ENCODE measurements around the gene IST1. TPM values are rescaled to one million over a fixed set of nuclear protein-coding genes. Genes with fewer than 3 reads are reported as not detected.
"Not testable (repeated sequence)": the region's sequence is repeated elsewhere in the genome, so short reads cannot be mapped to it uniquely, and the experiment has no call there.

IST1 gene
- polyA plus RNA-seq, 4 donors: 235 to 313 (median 299) TPM

- no peak for DNase-seq (ENCODE audit: low read depth in 4 of 4, low spot score in 3 of 4)
Measured at GRCh38 chr16:71878911-71879310, 16.4 kb upstream of the IST1 start.

DNA sequence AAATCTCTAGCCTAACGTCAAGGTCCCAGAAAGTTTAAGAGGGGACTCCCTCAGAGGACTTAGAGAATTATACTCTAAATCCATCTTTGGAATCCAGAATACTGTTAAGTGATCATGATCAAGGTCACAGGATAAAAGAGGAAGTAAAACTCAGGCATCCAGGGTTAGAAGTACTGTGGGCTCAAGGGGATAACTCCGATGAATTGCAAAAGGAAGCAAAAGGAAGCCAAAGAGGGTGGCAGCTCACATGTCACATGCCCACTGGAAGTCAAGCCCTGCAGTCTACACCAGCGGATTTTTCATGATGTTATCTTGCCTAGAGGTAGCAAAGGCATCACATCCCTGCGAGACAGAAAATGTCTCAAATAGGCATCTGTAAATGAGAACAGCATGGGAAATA, 15.2 kb upstream of the IST1 start:
- DNase-seq (ENCODE audit: low read depth in 4 of 4, low spot score in 3 of 4): no peak

DNA sequence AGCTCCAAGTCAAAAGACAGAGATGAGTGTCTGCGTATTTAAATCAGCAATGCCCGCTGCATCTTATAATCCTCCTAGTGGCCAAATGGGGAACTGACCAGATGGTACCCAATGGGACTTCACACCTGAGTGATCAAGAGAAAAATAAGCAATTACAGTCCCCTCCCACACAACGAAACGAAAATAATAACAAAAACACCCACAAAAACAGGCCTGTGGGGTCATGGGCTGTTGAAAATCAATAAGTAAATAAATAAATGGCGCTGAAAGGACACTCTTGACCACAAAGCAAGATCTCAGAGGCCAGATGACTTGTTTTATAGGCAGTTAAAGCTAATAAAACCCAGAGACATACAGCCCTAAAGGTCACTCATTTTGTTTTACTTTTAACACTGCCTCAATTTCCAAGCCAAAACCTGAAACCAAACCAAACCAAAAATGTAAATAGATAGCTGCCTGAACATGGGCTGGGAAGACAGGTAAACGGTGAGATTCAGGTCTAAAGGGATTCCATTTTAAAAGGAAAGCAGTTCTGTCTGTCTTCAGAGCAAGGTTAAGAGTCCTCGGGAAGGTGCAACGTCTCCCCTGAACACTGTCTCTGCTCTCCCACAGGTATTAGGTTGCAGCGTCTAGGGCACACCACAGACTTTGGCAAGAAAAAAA, 12.7 kb upstream of the IST1 start:
- peak; percentile 56 to 80 (median 67) for DNase-seq (ENCODE audit: low read depth in 4 of 4, low spot score in 3 of 4)

DNA sequence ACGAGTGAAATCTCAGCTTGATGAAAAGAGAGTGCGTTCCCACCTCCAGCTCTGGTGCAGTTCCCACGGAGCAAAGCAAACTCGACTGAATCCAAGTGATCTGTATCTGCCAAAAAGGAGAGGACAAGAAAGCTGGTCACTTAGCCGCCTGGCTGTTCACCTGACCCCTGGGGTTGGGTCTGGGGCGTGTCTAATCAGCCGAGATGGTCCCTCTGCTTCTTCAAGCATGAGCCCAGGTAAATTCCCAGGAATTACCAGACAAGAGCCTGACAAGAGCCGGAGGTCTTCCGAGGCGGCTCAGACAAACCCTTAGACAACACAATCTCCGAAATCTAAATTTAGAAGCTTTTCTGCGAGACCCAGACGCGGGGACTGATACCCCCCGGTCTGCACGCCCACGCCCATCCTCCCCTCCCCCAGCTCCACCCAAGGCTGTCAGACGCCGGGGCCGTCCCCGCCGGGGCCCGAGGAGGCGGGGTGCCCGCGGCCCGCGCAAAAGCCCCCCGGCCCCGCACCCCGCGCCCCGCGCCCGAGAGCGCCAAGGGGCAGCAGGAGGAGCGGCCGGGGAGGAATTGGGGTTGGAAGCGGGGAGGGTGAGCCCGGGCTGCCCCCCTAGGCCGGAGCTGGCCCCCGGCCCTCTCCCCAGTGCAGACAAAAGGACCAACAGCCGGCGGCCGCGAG, 12.0 kb upstream of the IST1 start:
- DNase-seq (ENCODE audit: low read depth in 4 of 4, low spot score in 3 of 4): peak; percentile 27 to 34 (median 30)

DNA sequence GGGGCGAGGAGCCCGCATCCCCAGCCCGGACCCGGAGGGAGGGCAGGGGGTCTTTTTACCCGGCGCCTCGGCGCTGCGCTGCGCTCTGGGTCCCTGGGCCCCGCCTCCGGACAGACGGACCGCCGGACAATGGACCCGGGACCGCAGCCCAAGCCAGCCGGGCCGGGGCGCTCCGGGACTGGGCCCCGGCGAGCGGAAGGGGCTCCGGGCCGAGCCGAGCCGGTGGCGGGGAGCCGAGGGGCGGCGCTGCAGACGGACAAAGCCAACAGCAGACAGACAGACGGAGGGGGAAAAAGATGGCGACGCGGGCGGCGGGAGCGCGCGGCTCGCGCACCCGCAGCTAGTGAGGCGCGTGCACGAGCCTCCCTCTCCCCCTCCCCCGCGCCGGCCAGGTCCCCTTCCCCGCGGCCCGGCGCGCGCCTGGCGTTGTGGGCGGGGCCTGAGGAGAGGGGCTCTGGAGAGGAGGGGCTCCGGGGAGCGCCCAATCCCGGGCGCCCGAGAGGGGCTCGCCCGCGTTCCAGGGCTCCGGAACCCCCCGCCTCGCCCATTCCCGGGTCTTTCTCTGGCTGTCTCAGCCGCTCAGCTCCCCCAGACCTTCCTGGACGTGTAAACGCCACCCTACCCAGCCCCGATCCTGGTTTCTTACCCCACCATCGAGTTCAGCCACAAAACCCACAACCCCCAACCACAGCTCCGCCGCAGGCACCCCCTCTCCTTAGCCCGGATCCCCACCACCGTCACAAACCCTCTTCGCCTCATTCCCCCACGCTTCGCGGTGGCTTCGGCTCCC, 11.3 kb upstream of the IST1 start, which contains the start of gene ZNF821:
ZNF821 (minus strand) TSS at position 334 of the 790 bp plus-strand sequence. CDS start 4,236 bp downstream, outside the sequence.
- DNase-seq (ENCODE audit: low read depth in 4 of 4, low spot score in 3 of 4): peak; percentile 58 to 83 (median 81)

DNA sequence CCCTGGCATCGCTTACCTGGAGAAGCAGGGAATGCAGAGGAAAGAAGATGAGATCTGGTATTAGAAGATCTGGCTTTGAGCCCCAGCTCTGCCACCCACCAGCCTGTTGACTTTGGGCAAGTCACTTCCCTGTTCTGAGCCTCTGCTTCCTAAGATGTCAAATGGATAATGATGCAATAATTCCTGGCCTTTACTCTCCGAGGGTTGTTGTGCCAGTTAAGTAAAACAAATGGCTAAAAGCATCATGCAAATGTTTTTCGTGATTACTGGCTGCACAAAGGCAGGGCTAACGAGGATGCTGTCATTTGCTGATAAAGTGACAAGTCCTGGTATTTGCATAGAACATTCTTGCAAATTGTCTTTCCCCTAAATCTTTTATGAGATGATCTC, 10.1 kb upstream of the IST1 start:
- no peak for DNase-seq (ENCODE audit: low read depth in 4 of 4, low spot score in 3 of 4)

- DNase-seq (ENCODE audit: low read depth in 4 of 4, low spot score in 3 of 4): no peak
Measured at GRCh38 chr16:71889147-71889546, 6.2 kb upstream of the IST1 start.

DNA sequence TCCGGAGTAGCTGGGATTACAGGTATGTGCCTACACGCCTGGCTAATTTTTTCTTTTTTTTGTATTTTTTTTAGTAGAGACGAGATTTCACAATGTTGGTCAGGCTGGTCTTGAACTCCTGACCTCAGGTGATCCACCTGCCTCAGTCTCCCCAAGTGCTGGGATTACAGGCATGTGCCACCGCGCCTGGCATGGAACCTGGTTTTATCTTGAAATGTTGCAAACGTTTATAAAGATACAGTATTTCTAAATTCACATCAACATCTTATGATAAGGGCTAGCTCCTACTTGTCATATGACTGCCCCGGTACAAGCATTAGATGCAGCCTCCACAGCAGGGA, 1.5 kb upstream of the IST1 start:
- no peak for DNase-seq (ENCODE audit: low read depth in 4 of 4, low spot score in 3 of 4)

GRCh38 chr16:71894229-71894920, 956 bp upstream of the IST1 start:
- DNase-seq (ENCODE audit: low read depth in 4 of 4, low spot score in 3 of 4): peak; percentile 20 to 39 (median 32)

DNA sequence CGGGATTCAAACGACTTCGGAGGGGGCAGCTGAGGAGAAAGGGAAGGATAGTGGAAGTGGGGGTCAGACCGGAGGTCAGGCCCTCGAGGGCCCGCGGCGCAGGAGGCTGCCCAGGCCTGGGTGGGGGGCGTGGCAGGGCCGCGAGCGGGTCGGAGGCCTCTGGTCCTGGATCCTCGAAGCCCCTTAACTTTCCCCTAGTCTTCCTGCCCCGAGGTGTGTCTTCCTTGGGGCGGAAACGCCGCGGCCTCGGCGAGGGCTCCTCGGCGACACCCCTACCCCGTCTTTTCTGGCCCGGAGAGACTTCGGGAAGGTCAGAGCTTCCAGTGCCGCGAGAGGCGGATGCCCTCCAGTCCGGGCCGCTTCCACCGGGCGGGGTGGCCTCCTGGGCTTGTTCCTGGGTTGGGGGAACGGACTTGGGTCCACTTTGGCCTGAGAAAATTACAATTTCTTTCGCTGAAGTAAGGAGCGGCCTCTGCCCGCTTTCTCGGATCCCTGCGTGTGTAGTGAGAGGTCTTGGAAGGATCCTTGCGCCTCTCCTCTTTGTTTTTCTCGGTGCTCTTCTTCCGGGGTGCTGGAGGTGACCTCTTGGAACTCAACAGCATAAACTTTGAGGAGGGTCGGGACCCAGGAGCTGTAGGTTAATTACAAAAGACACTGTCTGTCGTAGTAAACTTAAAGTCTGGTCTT, 491 bp downstream of the IST1 start:
- DNase-seq (ENCODE audit: low read depth in 4 of 4, low spot score in 3 of 4): peak in 3 of 4 donors; percentile 10 to 29 (median 15)

DNA sequence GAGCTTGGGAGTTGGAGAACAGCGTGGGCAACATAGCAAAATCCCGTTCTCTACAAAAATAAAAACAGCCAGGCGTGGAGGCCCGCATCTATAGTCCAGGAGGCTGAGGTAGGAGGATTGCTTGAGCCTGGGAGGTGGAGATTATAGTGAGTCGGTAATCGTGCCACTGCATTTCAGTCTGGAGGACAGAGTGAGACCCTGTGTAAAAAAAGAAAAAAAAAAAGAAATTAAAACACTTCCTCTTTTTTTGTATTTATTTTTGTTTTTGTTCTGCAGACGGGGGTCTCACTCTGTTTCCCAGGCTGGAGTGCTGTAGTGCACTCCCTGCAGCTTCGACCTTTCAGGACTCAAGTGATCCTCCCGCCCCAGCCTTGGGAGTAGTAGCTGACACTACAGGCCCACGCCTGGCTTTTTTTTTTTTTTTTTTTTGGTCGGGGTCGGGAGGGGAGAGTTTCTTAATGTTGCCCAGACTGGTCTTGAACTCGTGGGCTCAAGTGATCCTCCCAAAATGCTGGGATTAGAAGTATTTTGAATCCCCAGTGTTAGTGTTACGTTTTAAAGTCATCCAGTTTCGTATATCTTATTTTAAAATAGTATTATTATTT, 1.5 kb downstream of the IST1 start:
- no peak for DNase-seq (ENCODE audit: low read depth in 4 of 4, low spot score in 3 of 4)

DNA sequence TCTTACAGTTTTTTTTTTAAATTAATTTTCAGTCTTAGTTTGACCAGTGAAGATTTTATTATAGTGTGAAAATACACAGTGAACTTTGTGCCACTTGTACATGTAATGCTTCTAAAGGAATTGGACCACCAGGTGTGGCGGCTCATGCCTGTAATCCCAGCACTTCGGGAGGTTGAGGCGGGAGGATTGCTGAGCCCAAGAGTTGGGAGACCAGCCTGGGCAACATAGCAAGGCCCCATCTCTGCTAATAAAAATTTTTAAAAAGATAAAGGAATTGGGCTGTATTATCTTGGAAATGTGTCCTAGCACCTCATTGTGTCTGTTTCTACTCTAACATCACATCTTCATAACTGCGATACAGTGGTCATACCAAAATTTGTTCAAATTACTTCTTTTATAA, 3.8 kb downstream of the IST1 start:
- DNase-seq (ENCODE audit: low read depth in 4 of 4, low spot score in 3 of 4): no peak

DNA sequence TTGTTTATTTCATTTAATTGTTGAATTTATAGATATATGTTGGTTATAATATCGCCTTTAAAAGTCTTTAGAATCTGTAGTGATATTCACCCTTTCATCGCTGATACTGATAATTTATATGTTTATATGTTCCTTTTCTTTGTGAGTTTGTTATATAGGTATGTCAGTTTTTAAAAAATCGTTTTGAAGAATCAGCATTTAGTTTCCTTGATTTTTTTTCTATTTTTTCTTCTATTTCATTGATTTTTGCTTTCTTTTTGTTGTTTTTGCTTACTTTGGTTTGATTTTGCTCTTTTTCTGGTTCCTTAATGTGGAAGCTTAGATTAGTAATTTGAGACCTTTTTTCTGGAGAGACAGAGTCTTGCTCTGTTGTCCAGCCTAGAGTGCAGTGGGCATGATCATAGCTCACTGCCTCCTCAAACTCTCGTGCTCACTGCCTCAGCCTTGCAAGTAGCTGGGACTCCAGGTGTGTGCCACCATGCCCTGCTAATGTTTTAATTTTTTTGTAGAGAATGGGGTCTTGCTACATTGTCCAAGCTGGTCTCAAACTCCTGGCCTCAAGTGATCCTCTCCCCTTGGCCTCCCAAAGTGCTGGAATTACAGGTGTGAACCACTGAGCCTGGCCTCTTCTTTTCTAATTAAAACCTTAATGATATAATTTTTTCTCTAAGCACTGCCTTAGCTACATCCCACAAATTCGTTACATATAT, 7.5 kb downstream of the IST1 start:
- no peak for DNase-seq (ENCODE audit: low read depth in 4 of 4, low spot score in 3 of 4)

- no peak for DNase-seq (ENCODE audit: low read depth in 4 of 4, low spot score in 3 of 4)
Measured at GRCh38 chr16:71903608-71904007, 8.3 kb downstream of the IST1 start.

GRCh38 chr16:71904239-71904638, 8.9 kb downstream of the IST1 start:
- no peak for DNase-seq (ENCODE audit: low read depth in 4 of 4, low spot score in 3 of 4)

GRCh38 chr16:71905765-71906164, 10.4 kb downstream of the IST1 start:
- not testable (repeated sequence) for DNase-seq (ENCODE audit: low read depth in 4 of 4, low spot score in 3 of 4)

DNA sequence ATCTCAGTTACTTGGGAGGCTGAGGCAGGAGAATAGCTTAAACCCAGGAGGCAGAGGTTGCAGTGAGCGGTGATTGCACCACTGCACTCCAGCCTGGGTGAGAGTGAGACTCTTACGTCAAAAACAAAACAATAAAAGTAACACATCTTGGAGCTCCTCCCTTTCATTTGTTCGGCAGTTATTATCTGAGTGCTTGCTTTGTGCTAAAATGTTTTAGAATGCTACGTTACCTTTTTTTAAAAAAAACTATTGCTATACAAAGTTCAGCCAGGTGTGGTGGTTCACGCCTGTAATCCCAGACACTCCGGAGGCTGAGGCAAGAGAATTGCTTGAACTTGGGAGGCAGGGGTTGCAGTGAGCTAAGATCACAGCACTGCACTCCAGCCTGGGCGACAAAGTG, 15.8 kb downstream of the IST1 start:
- no peak for DNase-seq (ENCODE audit: low read depth in 4 of 4, low spot score in 3 of 4)

DNA sequence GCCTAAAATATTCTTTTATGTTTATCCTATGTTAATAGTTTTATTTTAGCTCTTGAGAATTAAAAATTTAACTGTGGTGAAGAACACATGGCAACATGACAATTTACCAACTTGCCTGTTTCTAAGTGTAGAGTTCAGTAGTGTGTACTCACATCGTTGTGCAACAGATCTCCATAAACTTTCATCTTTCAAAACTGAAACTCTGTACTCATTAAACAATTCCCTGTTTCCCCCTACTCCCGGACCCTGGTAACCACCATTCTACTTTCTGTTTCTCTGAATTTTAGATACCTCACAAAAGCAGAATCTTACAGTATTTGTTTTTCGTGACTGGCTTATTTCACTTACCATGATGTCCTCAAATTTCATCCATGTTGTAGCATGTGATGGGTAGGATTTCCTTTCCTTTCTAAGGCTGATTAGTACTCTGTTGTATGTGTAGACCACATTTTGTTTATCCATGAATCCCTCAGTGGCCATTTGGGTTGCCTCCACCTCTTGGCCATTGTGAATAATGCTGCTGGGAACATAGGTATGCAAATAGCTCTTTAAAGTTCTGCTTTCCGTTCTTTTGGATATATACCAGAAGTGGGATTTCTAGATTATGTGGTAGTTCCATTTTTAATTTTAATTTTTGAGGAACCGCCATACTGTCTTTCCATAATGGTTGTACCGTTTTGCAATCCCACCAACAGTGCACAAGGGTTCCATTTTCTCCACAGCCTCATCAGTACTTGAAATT, 17.4 kb downstream of the IST1 start:
- DNase-seq (ENCODE audit: low read depth in 4 of 4, low spot score in 3 of 4): no peak

- DNase-seq (ENCODE audit: low read depth in 4 of 4, low spot score in 3 of 4): no peak
Measured at GRCh38 chr16:71914802-71915201, 19.5 kb downstream of the IST1 start.

Measured in left renal pelvis (tissue), 4 donors.